ENCODE data around the gene FGFR2. TPM values are rescaled to one million over a fixed set of nuclear protein-coding genes. Genes with fewer than 3 reads are reported as not detected.

The FGFR2 gene
- total RNA-seq, 1 donor from 2014 or later = 7.4 TPM

- peak overlapping the region; percentile 41 for H3K27ac Mint-ChIP-seq (ENCODE audit: unreplicated experiment)
- no peaks in the 10 kb centered on the region for H3K36me3 Mint-ChIP-seq (ENCODE audit: unreplicated experiment)
- H3K27me3 Mint-ChIP-seq (ENCODE audit: unreplicated experiment) = peaks cover 3% of the 10 kb centered on the region
- H3K4me1 Mint-ChIP-seq (ENCODE audit: low read depth, unreplicated experiment) = peaks cover 18% of the 10 kb centered on the region
- H3K4me3 Mint-ChIP-seq (ENCODE audit: unreplicated experiment) = peak overlapping the region; percentile 96
- DNase-seq = peak; percentile 58
- TF ChIP-seq, protein P1, sequence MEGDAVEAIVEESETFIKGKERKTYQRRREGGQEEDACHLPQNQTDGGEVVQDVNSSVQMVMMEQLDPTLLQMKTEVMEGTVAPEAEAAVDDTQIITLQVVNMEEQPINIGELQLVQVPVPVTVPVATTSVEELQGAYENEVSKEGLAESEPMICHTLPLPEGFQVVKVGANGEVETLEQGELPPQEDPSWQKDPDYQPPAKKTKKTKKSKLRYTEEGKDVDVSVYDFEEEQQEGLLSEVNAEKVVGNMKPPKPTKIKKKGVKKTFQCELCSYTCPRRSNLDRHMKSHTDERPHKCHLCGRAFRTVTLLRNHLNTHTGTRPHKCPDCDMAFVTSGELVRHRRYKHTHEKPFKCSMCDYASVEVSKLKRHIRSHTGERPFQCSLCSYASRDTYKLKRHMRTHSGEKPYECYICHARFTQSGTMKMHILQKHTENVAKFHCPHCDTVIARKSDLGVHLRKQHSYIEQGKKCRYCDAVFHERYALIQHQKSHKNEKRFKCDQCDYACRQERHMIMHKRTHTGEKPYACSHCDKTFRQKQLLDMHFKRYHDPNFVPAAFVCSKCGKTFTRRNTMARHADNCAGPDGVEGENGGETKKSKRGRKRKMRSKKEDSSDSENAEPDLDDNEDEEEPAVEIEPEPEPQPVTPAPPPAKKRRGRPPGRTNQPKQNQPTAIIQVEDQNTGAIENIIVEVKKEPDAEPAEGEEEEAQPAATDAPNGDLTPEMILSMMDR (IDR thresholded peaks at IDR 0.05; ENCODE audit: partially characterized antibody, unreplicated experiment) = no peak
- peaks cover 6% of the 10 kb centered on the region for H3K9me3 Mint-ChIP-seq (ENCODE audit: unreplicated experiment)
These were observed 1.3 kb downstream of the FGFR2 start for GRCh38 chr10:121596689-121597503.

DNA sequence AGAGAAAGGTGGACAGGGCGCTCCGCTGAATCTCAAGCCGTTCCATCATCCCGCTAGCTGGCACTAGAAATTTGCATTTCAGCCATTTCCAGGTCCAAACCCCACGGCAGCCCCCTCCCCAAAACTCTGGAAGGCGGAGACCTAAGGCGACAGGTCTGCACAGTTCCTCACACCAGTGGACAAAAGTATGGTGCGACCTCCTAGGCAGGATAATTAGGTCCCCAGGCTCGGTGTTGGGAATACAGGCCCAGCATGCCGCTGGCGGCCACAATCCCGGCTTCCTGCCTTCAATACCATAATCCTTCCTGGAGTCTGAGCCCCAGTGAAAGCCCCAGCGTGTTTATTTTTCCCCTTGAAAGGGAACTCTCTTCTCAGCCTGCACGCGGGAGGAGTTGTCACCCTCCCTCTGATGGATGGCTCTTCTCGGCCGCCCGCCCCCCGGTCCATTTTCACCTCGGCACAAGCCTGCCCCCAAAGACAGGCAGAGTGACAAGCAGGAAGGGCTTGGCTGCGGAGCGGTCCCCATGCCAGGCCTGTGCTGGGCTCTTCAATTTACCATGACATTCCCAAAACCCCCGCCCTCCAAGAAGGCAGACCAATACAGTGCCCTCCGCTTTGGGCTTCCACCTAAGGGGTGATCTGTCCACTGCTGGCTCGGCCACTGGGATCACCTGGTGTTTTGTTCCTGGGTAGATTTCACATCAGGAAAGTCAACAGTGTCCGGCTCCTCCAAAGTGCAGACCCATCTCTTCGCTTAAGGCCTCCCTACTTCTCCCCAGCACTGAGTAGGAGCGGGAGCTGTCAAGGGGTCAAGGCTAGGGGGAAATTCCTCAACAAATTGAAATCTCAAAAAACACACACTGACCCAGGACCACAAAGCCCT is 2.2 kb downstream of the FGFR2 start:
- H3K4me1 Mint-ChIP-seq (ENCODE audit: low read depth, unreplicated experiment) = peaks cover 20% of the 10 kb centered on the region
- DNase-seq = peak; percentile 41

GRCh38 chr10:121595351-121595805 is 2.9 kb downstream of the FGFR2 start:
- Mint-ChIP-seq H3K4me3 (ENCODE audit: unreplicated experiment) (peak overlapping the region; percentile 96), H3K36me3 (ENCODE audit: unreplicated experiment) (no peaks in the 10 kb centered on the region), H3K27me3 (ENCODE audit: unreplicated experiment) (peaks cover 3% of the 10 kb centered on the region), H3K27ac (ENCODE audit: unreplicated experiment) (no peak overlapping the region), H3K4me1 (ENCODE audit: low read depth, unreplicated experiment) (peaks cover 16% of the 10 kb centered on the region), H3K9me3 (ENCODE audit: unreplicated experiment) (peaks cover 6% of the 10 kb centered on the region)
- TF ChIP-seq, protein P1 (IDR thresholded peaks at IDR 0.05; ENCODE audit: partially characterized antibody, unreplicated experiment) = no peak
- no peak for DNase-seq

More for the DNA sequence above, 2.2 kb downstream of the FGFR2 start:
- no peak overlapping the region for H3K27ac Mint-ChIP-seq (ENCODE audit: unreplicated experiment)
- TF ChIP-seq, protein P1 (IDR thresholded peaks at IDR 0.05; ENCODE audit: partially characterized antibody, unreplicated experiment) = no peak
- peaks cover 3% of the 10 kb centered on the region for H3K27me3 Mint-ChIP-seq (ENCODE audit: unreplicated experiment)
- peaks cover 6% of the 10 kb centered on the region for H3K9me3 Mint-ChIP-seq (ENCODE audit: unreplicated experiment)
- H3K4me3 Mint-ChIP-seq (ENCODE audit: unreplicated experiment) = peak overlapping the region; percentile 96
- no peaks in the 10 kb centered on the region for H3K36me3 Mint-ChIP-seq (ENCODE audit: unreplicated experiment)

- Mint-ChIP-seq H3K4me1 (ENCODE audit: low read depth, unreplicated experiment) (peaks cover 16% of the 10 kb centered on the region), H3K36me3 (ENCODE audit: unreplicated experiment) (no peaks in the 10 kb centered on the region), H3K27ac (ENCODE audit: unreplicated experiment) (no peak overlapping the region)
These were observed 3.5 kb downstream of the FGFR2 start for GRCh38 chr10:121594623-121595350.

More at GRCh38 chr10:121594623-121595350, 3.5 kb downstream of the FGFR2 start:
- TF ChIP-seq, protein P1 (IDR thresholded peaks at IDR 0.05; ENCODE audit: partially characterized antibody, unreplicated experiment) = no peak
- Mint-ChIP-seq H3K9me3 (ENCODE audit: unreplicated experiment) (peaks cover 6% of the 10 kb centered on the region), H3K4me3 (ENCODE audit: unreplicated experiment) (no peak overlapping the region), H3K27me3 (ENCODE audit: unreplicated experiment) (peaks cover 3% of the 10 kb centered on the region)
- no peak for DNase-seq
